Measurements from ENCODE around the gene KLHL36.
"Not testable (repeated sequence)": the region's sequence is repeated elsewhere in the genome, so short reads cannot be mapped to it uniquely, and the experiment has no call there.

The KLHL36 gene

DNA sequence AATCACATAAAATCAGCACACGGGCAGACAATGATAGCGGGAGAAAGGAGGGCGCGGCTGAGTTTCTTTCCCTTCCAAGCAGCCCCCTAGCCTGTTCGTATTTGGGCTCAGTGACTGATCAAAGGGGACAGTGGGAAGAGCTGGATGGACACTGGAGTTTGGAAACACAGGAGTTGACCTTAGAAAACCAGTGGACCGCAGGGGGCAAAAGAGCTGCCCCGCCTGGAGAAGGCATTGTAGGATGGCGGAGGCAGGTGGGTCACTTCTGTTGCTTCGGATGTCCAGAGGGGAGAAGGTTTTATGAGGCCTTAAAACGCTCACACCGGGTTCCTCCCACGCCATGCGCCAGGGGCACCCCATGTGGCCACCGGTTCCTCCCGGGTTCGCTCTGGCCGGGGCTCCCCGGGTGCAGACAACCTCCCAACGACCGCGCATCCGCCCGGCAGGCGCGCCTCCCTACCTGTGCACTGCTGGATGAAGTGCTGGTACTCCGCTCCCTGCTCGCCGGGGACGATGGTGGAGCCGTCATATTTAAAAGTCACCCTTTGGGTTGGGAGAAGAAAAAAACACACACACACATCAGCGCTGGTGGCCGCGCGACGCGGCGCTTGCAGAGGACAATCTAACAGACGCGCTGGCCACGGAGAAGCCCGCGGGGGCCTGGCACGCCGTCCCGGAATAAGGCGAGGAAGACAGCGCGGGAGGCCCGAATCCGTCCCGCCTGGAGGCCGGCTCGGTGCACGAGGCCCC is 31.1 kb upstream of the KLHL36 start:
- no peak overlapping the region for H3K27ac ChIP-seq
- no peak for TF ChIP-seq ZFX (IDR thresholded peaks at IDR 0.05; ENCODE audit: borderline replicate concordance)
- TF ChIP-seq, protein P1, sequence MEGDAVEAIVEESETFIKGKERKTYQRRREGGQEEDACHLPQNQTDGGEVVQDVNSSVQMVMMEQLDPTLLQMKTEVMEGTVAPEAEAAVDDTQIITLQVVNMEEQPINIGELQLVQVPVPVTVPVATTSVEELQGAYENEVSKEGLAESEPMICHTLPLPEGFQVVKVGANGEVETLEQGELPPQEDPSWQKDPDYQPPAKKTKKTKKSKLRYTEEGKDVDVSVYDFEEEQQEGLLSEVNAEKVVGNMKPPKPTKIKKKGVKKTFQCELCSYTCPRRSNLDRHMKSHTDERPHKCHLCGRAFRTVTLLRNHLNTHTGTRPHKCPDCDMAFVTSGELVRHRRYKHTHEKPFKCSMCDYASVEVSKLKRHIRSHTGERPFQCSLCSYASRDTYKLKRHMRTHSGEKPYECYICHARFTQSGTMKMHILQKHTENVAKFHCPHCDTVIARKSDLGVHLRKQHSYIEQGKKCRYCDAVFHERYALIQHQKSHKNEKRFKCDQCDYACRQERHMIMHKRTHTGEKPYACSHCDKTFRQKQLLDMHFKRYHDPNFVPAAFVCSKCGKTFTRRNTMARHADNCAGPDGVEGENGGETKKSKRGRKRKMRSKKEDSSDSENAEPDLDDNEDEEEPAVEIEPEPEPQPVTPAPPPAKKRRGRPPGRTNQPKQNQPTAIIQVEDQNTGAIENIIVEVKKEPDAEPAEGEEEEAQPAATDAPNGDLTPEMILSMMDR (IDR thresholded peaks at IDR 0.05) = no peak

DNA sequence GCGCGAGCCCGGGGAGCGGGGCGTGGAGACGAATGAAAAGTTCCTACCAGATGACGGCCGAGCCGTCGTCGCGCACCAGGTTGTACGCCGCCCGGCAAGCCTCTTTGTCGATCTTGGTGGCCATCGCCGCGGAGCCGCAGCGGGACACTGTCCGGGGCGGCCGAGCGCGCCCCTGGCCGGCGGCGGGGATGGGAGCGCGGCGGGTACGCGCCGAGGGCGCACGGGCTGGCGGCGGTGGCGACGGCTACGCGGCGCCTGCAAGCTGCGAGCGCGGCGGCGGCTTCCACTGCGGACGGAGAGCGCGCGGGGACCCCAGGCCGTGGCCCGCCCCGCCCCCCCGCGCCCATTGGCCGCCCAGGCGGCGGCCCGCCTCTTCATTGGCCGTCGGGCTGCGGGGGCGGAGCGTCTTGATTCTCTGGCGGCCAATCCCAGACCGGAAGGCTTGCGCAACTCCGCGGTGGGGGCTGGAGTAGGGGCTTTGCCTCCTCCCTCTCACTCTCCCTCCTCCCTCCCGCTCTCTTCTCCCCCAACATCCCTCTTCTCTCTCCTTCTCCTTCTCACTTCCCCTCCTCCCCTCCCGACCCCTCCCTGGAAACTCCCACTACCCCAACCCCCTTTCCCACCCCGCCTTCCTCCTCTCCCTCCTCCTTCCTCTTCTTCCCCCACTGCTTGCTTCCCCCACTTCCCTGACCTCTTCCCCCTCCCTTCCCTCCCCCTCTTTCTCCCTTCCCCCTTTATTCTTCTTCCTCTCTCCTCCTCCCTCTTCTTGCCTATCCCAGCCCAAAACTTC is 30.3 kb upstream of the KLHL36 start, which contains the start of gene COTL1:
Gene COTL1 (minus strand): TSS at position 288 of the 790 bp plus-strand sequence. CDS start 164 bp downstream, at position 124.
- no peak within 1 kb of the TSS for H3K27ac ChIP-seq
- TF ChIP-seq, protein P1 (IDR thresholded peaks at IDR 0.05) = 0 out of 2 replicates have a peak, but pooled peaks have one; percentile 7
- no peak for TF ChIP-seq ZFX (IDR thresholded peaks at IDR 0.05; ENCODE audit: borderline replicate concordance)

DNA sequence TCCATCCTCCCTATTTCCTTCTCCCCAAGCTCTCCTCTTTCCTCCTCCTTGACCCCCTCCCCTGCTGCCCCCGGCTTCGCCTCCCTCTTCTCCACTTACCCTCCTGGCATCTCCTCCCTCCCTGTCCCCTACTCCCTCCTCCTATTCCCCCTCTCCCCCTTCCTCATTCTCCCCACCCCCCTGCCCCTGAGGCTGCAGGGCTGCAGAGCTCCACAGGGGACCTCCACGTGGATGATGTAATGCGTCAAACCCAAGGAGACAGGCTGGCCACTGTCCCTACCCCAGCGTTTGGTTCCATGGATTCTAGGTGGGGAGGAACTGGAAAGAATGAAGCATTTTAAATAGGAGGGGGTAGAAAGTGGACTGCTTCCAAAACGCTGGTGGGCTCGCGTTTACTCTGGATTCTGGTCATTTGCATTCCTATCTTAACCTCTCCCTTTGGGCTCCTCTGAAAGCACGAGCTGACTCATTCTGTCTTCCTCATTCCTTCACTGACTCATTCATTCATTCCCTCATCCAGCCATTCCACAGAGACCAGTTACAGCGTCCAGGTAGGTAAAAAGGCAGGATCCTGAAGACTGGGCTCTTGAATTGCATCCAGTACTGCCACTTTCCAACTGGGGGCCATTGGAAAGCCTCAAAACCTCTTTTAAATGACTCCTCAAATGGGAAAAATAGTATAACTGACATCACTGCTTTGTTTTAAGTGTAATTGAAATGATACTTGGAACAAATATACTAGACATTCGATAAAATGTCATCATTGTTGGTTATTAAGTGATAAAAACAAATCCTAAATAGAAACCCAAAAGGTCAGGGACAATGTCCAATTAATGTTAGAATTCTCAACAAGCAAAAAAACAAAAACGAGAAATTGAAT is 29.5 kb upstream of the KLHL36 start:
- TF ChIP-seq, protein P1 (IDR thresholded peaks at IDR 0.05) = no peak
- no peak for TF ChIP-seq ZFX (IDR thresholded peaks at IDR 0.05; ENCODE audit: borderline replicate concordance)
- no peak overlapping the region for H3K27ac ChIP-seq

DNA sequence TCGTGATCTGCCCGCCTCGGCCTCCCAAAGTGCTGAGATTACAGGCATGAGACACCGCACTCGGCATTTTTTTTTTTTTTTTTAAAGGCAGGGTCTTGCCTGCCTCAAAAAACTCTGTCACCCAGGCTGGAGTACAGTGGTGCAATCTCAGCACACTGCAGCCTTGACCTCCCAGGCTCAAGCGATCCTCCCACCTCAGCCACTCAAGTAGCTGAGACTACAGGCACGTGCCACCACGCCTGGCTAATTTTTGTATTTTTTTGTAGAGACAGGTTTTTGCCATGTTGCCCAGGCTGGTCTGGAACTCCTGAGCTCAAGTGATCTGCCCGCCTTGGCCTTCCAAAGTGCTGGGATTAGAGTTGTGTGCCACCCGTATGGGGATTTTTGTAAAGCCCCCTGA is 27.4 kb upstream of the KLHL36 start:
- not testable (repeated sequence) for H3K27ac ChIP-seq

DNA sequence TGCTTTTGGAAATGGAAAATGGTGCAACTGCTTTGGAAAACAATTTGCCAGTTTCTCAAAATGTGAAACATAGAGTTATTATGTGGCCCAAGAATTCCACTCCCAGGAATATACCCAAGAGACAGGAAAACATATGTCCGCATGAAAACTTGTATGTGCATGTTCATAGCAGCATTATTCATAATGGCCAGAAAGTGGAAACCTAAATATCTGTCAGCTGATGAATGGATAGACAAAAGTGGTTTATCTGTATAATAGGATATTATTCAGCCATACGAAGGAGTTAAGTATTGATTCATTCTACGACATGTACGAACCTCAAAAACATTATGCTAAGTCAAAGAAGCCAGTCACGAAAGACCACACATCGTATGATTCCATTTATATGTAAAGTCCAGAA is 22.8 kb upstream of the KLHL36 start:
- no peak overlapping the region for H3K27ac ChIP-seq
- no peak for TF ChIP-seq ZFX (IDR thresholded peaks at IDR 0.05; ENCODE audit: borderline replicate concordance)
- TF ChIP-seq, protein P1 (IDR thresholded peaks at IDR 0.05) = no peak

DNA sequence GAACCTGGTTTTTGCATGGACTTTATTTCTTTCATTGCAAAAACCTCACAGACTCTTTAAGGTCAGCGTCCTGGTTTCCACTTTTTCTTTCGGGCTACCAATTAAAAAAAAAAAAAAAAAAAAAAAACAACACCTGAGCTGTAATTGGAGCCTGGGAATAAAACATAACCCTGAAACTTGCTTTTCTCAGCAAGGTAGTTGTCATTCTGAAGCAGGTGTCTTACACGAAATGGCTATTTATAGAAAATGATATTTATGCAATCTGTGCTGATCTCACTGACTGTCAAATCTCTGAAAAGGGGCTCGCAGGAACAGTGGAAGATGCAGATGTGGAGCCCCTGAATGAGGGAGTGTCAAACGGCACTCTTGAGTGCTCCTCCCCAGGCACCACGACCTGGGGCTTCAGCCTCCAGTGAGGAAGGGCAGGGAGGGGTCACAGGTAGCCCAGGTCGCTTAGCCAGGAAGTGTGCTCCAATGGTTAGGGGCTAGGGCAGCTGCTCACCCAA is 20.0 kb upstream of the KLHL36 start:
- TF ChIP-seq, protein P1 (IDR thresholded peaks at IDR 0.05) = no peak
- TF ChIP-seq ZFX (IDR thresholded peaks at IDR 0.05; ENCODE audit: borderline replicate concordance) = no peak
- no peak overlapping the region for H3K27ac ChIP-seq

DNA sequence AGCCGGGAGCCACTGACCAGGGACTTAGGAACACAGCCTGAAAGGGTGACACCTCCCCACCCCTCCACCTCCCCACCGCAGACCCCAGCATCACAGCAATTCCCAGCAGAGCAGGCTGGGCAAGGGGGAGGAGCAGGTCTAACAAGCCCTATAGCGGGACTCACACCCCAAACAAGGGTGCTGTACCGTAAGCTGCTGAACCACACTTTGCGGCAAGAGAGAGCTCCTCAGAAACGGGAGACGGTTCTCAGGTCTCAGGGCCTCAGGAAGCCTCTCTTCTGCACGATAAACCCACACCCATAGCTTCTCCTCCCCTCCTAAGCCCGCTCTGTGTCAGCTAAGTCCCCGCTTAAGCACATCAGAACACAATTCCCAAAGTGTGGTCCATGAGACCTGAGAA is 18.7 kb upstream of the KLHL36 start:
- no peak overlapping the region for H3K27ac ChIP-seq
- no peak for TF ChIP-seq ZFX (IDR thresholded peaks at IDR 0.05; ENCODE audit: borderline replicate concordance)
- TF ChIP-seq, protein P1 (IDR thresholded peaks at IDR 0.05) = no peak
